Epithelial cell of prostate (primary cell): Measurements from ENCODE around the gene MCOLN1.

Source experiments
- DNase-seq: peaks from one replicate; pipeline ENCODE4 v3.0.0-alpha.2; 2011; ENCODE audit warnings: low read depth, low spot score
- H3K27ac ChIP-seq: fragments of 450-650 bp; 2 replicates; pipeline ENCODE4 v1.5.1; 2017; ENCODE audit warnings: mild to moderate bottlenecking

MCOLN1 gene

DNA sequence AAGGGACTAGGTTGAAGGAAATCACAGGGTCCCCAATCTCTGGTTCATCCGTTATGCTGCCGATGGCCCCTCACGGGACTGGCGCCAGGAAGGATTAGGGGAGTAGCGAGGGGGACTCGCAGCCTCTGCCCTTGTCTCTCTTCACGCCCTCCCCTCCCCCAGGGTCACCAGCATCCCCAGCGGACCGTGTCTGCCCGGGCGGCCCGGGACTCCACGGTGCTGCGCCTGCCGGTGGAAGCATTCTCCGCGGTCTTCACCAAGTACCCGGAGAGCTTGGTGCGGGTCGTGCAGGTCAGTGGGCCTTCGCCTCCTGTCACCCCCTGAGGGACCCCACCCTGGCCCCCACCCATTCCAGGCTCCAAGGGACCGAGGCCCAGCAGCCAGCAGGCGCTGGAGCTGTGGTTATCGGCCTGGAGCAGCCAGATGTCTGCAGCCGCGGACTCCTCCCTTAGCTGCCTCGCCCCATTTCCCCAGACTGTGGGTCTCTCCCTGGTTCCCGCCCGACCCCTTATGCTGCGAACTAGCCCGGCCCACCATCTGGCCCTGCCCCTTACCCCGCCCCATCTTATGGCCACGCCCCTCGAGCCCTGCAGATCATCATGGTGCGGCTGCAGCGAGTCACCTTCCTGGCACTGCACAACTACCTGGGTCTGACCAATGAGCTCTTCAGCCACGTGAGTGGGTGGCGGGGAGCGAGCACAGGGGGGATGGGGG, 18.5 kb downstream of the MCOLN1 start:
- H3K27ac ChIP-seq: no peak overlapping the region
- DNase-seq: no peak

DNA sequence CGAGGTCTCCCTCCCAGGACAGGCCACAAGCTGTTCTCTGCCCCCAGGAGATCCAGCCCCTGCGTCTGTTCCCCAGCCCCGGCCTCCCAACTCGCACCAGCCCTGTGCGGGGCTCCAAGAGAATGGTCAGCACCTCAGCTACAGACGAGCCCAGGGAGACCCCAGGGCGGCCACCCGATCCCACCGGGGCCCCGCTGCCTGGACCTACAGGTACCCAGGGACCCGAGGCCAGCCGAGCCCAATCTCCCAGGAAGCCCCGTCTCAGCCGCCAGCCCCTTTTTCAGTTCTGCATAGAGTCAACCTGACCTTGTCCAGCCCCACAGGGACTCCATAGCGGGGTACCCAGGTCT, 19.0 kb downstream of the MCOLN1 start:
- H3K27ac ChIP-seq: no peak overlapping the region
- no peak for DNase-seq

DNA sequence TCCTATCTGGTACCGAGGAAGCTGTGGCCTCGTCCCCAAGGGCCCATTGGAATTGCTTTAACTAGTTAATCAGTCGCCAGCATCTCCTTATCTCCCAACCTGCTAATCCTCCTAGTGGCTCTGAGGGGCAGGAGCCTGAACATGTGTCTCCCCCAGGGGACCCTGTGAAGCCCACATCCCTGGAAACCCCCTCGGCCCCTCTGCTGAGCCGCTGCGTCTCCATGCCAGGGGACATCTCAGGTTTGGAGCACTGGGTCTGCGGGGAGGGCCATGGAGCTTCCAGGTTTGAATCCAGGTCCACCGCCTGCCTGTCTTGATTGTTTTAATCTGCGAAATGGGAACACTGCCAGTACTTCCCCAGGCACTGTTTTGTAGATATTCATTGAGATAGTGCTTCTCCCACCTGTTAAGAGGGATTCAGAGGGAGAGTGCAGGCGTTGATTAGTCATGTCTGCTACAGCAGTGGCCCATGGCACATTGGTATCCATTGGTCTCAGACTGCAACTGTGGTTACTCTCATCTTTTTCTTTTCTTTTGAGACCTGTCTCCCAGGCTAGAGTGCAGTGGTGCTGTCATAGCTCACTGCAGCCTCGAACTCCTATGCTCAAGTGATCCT, 19.5 kb downstream of the MCOLN1 start:
- no peak overlapping the region for H3K27ac ChIP-seq
- no peak for DNase-seq

DNA sequence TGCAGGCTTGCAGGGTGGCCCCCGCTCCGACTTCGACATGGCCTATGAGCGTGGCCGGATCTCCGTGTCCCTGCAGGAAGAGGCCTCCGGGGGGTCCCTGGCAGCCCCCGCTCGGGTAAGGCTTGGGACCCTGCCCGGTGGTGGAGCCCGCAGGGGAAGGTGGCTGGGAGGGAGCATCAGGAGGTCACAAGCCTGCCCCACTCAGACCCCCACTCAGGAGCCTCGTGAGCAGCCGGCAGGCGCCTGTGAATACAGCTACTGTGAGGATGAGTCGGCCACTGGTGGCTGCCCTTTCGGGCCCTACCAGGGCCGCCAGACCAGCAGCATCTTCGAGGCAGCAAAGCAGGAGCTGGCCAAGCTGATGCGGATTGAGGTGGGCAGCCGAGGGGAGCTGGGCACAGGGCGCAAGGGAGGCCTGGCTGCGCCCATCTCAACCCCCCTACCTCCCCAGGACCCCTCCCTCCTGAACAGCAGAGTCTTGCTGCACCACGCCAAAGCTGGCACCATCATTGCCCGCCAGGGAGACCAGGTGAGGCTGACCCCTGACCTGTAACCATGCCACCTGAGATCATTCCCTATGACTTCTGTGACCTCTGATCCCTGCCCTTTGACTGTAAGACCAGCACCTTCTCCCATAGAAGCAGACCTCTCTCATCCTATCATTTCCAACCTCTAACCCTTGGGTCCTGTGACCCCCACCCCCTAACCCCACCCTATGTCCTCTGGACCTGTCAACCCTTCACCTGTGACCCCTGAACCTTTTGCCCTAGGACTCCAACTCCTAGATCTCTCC, 20.3 kb downstream of the MCOLN1 start:
- no peak for DNase-seq
- H3K27ac ChIP-seq: no peak overlapping the region

DNA sequence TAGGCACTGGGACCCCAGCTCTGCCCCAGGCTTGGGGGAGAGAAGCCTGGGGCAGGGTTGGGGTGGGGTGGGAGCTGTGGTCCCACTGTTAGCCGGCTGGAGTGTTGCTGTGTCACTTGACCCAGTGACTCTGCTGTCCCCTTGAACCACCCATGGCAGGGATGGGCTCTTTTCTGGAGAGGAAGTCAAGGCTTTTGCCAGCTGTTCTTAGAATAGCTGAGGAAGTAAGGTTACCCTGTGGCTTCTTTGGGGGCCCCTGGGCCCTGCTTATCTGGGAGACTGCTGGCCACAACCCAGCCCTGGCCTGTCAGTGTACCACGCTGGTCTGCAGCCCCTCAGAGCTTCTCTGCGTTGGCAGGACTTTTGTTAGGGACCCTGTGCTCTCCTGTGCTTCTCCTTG, 22.2 kb downstream of the MCOLN1 start:
- no peak for DNase-seq
- no peak overlapping the region for H3K27ac ChIP-seq

DNA sequence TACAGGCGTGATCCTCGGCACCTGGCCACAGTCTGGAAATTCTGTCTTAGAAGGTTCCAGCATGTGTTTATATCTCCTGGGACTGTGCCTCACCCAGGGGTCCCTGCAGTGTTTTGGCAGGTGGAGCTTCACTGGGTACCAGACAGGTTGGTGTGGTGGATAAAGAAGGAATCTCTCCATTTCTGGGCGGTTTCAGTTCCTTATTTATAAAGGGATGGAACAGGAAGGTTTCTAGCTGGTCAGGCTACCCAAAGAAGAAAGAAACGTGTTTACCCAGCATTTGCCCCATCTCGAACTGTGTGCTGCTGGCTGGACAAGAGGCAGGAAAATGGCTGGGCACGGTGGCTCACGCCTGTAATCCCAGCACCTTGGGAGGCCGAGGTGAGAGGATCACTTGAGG, 22.9 kb downstream of the MCOLN1 start:
- DNase-seq: no peak
- no peak overlapping the region for H3K27ac ChIP-seq

DNA sequence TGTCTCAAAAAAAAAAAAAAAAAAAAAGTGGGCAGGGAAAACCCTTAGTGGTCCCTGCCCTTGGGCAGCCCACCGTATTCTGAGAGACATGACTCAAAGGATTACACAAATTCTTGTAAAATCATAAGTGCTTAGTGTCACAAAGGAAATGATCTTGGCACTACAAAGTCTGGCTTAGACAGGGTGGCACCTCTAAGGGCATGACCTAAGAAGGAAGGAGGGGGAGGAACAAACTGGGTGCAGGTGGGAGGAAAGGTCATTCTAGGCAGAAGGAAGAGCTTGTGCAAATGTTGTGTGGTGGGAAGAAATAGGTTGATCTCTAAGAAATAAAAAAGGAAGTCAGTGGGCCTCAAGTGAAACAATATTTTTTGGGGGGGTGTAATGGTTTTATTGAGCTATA, 23.5 kb downstream of the MCOLN1 start:
- no peak for DNase-seq
- H3K27ac ChIP-seq: no peak overlapping the region

DNA sequence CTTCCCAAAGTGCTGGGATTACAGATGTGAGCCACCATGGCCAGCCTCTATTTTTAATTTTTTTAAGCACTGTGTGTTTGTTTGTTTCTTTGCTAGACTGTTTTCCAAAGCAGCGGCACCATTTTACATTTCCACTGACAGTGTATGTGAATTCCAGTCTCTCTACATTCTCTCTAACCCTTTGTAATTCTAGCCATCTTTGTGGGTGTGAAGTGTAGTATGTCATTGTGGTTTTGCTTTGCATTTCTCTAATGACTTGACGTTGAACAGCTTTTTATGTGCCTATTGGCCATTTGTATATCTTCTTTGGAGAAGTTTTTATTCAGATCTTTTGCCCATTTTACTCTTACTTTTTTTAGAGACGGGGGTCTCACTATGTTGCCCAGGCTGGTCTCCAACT, 24.7 kb downstream of the MCOLN1 start:
- no peak for DNase-seq
- no peak overlapping the region for H3K27ac ChIP-seq

DNA sequence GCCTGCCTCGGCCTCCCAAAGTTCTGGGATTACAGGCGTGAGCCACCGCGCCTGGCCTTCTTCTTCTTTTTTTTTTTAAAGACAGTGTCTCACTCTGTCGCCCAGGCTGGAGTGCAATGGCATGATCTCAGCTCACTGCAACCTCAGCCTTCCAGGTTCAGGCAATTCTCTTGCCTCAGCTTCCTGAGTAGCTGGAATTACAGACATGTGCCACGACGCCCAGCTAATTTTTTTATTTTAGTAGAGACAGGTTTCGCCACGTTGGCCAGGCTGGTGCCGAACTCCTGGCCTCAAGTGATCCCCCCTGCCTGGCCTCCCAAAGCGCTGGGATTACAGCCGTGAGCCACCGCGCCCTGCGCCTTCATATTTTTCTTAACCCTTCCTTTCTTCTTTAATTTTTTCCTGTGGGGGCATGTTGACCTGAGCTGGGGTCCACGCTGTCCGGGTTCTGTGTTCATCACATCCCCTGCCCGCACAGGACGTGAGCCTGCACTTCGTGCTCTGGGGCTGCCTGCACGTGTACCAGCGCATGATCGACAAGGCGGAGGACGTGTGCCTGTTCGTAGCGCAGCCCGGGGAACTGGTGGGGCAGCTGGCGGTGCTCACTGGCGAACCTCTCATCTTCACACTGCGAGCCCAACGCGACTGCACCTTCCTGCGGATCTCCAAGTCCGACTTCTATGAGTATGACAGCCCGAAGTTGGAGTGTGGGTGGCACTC, 27.2 kb downstream of the MCOLN1 start:
- H3K27ac ChIP-seq: no peak overlapping the region
- DNase-seq: no peak

DNA sequence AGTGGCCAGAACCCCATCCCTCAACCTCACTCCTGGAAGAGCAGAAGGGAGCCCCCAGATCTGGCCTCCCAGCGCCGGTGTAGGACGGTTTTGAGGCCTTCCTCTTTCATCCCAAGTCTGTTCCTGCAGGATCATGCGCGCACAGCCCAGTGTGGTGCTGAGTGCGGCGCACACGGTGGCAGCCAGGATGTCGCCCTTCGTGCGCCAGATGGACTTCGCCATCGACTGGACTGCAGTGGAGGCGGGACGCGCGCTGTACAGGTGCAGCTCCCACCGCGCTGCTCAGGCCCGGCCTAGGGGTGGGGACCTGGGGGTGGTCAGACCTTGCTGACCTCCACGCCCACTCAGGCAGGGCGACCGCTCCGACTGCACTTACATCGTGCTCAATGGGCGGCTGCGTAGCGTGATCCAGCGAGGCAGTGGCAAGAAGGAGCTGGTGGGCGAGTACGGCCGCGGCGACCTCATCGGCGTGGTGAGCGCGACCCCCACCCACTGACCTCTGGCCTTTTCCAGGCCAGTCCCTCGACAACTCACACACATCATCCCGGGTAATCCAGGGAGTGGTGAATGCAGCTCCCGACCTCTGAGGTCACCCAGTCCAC, 27.8 kb downstream of the MCOLN1 start:
- DNase-seq: no peak
- no peak overlapping the region for H3K27ac ChIP-seq

DNA sequence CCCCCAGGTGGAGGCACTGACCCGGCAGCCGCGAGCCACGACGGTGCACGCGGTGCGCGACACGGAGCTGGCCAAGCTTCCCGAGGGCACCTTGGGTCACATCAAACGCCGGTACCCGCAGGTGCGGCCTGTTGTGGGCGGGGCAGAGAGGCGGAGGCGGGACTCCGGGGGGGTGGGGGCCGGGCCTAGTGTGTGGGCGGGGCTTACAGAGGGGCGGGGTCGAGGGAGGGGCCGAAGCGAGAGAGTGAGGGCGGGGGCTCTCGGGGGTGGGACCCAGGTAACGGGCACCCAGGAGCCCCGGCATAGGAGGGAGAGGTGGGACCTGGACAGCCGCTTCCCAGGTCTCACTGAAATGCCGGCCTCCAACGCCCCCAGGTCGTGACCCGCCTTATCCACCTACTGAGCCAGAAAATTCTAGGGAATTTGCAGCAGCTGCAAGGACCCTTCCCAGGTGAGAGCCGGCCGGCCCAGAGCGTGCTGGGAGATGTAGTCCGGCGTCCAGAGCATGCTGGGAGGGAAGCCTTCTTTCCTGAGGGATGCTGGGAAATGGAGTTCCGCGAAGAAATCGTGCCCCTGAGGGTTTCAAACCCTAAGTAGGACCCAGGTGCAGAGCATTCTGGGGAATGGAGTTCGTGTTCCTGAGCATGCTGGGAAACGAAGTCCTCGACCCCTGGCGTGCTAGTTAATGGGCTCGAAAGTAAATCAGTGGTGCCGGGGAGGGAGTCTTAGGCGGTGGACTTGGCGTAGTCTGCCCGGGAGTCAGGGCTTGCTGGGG, 28.8 kb downstream of the MCOLN1 start:
- H3K27ac ChIP-seq: no peak overlapping the region
- no peak for DNase-seq

DNA sequence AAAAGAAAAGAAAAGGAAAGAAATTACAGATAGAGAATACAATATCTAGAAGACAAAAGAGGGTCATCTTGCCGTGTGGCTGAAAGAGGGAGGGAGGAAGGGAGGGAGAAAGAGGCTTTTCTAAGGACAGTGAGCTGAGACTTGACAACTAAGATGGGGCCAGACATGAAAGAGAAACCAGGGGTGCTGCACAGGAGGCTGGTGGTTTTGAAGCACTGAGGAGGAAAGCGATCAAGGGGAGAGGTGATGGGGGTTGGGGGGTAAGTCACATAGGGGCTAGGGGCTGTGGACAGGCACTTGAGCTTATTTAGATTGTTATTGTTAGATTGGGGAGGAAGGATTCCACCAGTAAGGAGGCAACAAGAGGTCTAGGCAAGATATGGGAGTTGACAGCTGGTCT, 30.4 kb downstream of the MCOLN1 start:
- no peak for DNase-seq

DNA sequence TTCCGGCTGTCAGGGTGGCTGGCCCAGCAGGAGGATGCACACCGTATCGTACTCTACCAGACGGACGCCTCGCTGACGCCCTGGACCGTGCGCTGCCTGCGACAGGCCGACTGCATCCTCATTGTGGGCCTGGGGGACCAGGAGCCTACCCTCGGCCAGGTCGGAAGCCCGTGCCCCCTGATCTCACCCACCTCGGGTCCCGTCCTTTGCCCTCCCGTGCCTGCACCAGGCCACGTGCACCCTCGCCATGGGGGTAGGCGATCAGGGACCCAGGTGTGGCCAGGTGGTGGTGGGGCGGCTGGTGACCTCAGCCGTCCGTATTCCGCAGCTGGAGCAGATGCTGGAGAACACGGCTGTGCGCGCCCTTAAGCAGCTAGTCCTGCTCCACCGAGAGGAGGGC, 32.1 kb downstream of the MCOLN1 start:
- no peak for DNase-seq
- H3K27ac ChIP-seq: no peak overlapping the region

More for the DNA sequence above, 30.4 kb downstream of the MCOLN1 start:
- no peak overlapping the region for H3K27ac ChIP-seq

DNA sequence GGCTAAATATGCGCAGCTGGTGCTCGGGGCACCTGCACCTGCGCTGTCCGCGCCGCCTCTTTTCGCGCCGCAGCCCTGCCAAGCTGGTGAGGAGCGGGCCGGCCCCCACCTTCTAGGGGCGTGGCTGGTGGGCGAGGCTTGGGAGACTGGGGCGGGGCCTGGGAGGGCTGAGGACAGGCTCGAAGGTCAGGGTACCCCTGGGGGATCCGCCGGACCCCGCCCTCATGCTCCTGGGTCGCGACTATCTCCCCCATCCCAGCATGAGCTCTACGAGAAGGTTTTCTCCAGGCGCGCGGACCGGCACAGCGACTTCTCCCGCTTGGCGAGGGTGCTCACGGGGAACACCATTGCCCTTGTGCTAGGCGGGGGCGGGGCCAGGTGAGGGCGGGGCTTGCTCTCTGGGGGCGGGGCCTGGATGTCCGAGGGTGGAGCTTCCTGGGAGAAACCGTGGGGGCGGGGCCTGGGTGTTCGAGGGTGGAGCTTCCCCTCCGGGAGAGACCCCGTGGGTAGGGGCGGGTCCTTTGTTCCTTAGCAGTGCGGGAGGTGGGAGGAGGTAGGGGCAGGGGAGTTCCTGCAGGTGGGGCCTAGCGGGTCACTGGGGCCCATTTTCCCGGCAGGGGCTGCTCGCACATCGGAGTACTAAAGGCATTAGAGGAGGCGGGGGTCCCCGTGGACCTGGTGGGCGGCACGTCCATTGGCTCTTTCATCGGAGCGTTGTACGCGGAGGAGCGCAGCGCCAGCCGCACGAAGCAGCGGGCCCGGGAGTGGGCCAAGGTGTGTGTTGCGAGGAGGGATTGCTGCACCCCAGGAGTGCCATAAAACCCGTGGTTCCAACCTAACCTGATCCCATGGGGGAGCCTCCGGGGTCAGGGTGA, 32.8 kb downstream of the MCOLN1 start:
- no peak overlapping the region for H3K27ac ChIP-seq
- DNase-seq: no peak

DNA sequence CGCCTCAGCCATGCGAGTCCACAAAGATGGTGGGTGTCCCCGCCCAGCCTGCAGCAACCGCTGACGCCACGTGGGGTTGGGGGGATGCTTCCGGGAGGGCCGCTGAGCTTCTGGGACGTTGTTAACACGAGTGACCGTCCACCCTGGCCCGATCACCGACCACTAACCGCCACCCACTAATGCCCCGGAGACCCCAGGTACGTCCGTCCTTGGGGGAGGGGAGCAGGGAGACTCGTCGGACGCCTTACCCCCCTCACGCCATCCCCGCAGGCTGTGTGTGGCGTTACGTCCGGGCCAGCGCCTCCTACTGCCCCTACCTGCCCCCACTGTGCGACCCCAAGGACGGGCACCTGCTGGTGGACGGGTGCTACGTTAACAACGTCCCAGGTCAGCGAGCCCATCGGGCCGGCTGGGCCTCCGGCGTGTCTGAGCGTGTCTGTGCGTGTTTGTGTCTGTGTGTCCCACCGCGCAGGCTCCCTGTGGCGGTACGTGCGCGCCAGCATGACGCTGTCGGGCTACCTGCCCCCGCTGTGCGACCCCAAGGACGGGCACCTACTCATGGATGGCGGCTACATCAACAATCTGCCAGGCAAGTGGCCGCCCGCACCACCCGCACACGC, 34.4 kb downstream of the MCOLN1 start:
- no peak for DNase-seq
- H3K27ac ChIP-seq: no peak overlapping the region

DNA sequence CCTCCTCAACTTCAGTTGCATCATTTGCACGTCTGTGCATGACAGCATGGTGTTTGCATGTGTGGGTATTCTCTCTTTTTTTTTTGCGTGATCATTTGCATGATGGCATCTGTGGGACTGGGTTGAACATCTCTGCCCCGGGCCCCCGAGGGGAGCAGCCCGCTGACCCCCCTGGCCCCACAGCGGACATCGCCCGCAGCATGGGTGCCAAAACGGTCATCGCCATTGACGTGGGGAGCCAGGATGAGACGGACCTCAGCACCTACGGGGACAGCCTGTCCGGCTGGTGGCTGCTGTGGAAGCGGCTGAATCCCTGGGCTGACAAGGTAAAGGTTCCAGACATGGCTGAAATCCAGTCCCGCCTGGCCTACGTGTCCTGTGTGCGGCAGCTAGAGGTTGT, 36.2 kb downstream of the MCOLN1 start:
- H3K27ac ChIP-seq: no peak overlapping the region
- DNase-seq: no peak

DNA sequence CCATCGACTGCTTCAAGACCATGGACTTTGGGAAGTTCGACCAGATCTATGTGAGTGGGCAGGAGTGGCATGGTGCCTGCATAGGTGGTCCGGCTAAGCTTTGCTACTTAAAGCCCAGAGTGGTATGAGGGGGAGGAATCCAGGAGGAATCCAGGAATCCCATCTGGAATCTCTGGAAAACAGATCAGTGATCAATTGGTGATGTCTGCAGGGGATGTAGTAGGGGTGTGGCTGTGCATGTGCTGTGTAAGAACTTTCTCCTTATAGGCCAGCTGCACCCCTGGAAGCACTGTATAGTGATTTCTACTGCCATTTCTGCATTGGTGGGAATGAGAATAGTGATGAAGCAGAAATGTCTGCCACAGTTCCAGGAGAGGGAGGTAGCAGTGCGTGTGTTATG, 36.7 kb downstream of the MCOLN1 start:
- no peak overlapping the region for H3K27ac ChIP-seq
- DNase-seq: no peak

DNA sequence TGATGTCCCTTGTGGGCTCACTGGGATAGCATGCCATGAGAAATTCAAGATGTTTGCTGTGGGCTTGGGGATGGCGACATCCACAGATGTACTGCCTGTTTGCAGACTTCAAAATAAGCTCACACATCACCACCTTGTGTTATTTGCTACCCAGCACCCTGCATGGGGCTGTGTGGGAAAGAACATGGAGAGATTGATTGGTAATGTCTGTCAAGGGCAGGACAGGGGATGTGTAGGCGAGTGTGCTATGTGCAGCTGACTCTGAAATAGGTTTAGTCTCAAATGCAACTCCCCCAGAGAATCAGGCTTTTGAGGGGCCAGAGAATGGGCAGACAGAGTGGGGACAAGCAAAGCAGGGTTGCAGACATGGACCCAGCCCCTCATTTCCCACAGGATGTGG, 37.8 kb downstream of the MCOLN1 start:
- no peak for DNase-seq

More for the DNA sequence above, 37.8 kb downstream of the MCOLN1 start:
- no peak overlapping the region for H3K27ac ChIP-seq
